GM18519 (cell line): ENCODE measurements around the gene MPRIP.

Experiments
- ATAC-seq: cut with Tn5 transposase; IDR thresholded peaks from one replicate; pipeline ENCODE4 v1.9.1; 2021; ENCODE audit warnings: mild to moderate bottlenecking, moderate library complexity; ENCODE audit not compliant: unreplicated experiment, low FRiP score

Gene MPRIP

GRCh38 chr17:17104036-17104435 is 61.8 kb downstream of the MPRIP start:
- ATAC-seq: no peak

GRCh38 chr17:17104494-17104893 is 62.2 kb downstream of the MPRIP start:
- ATAC-seq: no peak

GRCh38 chr17:17105976-17106375 is 63.7 kb downstream of the MPRIP start:
- no peak for ATAC-seq

- ATAC-seq: no peak
Observed at GRCh38 chr17:17106756-17107155, 64.5 kb downstream of the MPRIP start.

- no peak for ATAC-seq
Observed at GRCh38 chr17:17107281-17107680, 65.0 kb downstream of the MPRIP start.

GRCh38 chr17:17107891-17108431 is 65.7 kb downstream of the MPRIP start:
- ATAC-seq: no peak

GRCh38 chr17:17108451-17109049 is 66.3 kb downstream of the MPRIP start:
- no peak for ATAC-seq

- ATAC-seq: no peak
Observed at GRCh38 chr17:17109256-17109655, 67.0 kb downstream of the MPRIP start.

- ATAC-seq: no peak
Observed at GRCh38 chr17:17109907-17110306, 67.7 kb downstream of the MPRIP start.

GRCh38 chr17:17110520-17110919 is 68.3 kb downstream of the MPRIP start:
- ATAC-seq: no peak

- ATAC-seq: no peak
Observed at GRCh38 chr17:17111401-17112393, 69.4 kb downstream of the MPRIP start.

GRCh38 chr17:17112628-17113200 is 70.5 kb downstream of the MPRIP start:
- ATAC-seq: no peak

- no peak for ATAC-seq
Observed at GRCh38 chr17:17114592-17115225, 72.5 kb downstream of the MPRIP start.

- no peak for ATAC-seq
Observed at GRCh38 chr17:17115620-17116019, 73.4 kb downstream of the MPRIP start.

GRCh38 chr17:17116406-17116805 is 74.1 kb downstream of the MPRIP start:
- ATAC-seq: no peak

GRCh38 chr17:17117923-17118322 is 75.7 kb downstream of the MPRIP start:
- ATAC-seq: no peak

- no peak for ATAC-seq
Observed at GRCh38 chr17:17118399-17118798, 76.1 kb downstream of the MPRIP start.

GRCh38 chr17:17119106-17119505 is 76.8 kb downstream of the MPRIP start:
- no peak for ATAC-seq

- ATAC-seq: no peak
Observed at GRCh38 chr17:17119533-17119932, 77.3 kb downstream of the MPRIP start.

GRCh38 chr17:17120294-17120693 is 78.0 kb downstream of the MPRIP start:
- ATAC-seq: no peak

- no peak for ATAC-seq
Observed at GRCh38 chr17:17120701-17121100, 78.4 kb downstream of the MPRIP start.
